Activated naive CD8-positive, alpha-beta T cell treated with anti-CD3 and anti-CD28 coated beads, Interleukin-2, amount 10 ng/mL, durations not matched to agents 7 days and 5 days (primary cell): ENCODE measurements around the gene LEMD3. TPM values are rescaled to one million over a fixed set of nuclear protein-coding genes. Genes with fewer than 3 reads are reported as not detected.

Experiments used
- ATAC-seq: fragments of 150-1000 bp; cut with Tn5 transposase; one replicate; pipeline ENCODE4 v1.10.0; 2021; ENCODE audit warnings: low read depth, moderate library complexity
- POLR2A ChIA-PET: fragments of 350-600 bp; sonication (Branson Sonifier 250); formaldehyde crosslinking; loops from one replicate; lab custom pipeline; 2021; ENCODE audit warnings: antibody characterized with exemption; lab: Charles Lee
- DNase-seq: peaks from one replicate; pipeline ENCODE4 v3.0.0; 2021
- H3K27ac Mint-ChIP-seq: one replicate; pipeline ENCODE4 v1.8.0; 2022; ENCODE audit warnings: mild to moderate bottlenecking, mixed read lengths
- H3K27me3 Mint-ChIP-seq: one replicate; pipeline ENCODE4 v1.8.0; 2022; ENCODE audit warnings: mild to moderate bottlenecking, moderate library complexity, mixed read lengths
- H3K36me3 Mint-ChIP-seq: one replicate; pipeline ENCODE4 v1.8.0; 2021; ENCODE audit warnings: mild to moderate bottlenecking, mixed read lengths
- H3K4me1 Mint-ChIP-seq: one replicate; pipeline ENCODE4 v1.8.0; 2021; ENCODE audit warnings: mixed read lengths
- H3K4me3 Mint-ChIP-seq: one replicate; pipeline ENCODE4 v1.8.0; 2022; ENCODE audit warnings: mild to moderate bottlenecking, moderate library complexity, mixed read lengths
- H3K9me3 Mint-ChIP-seq: one replicate; pipeline ENCODE4 v1.8.0; 2021; ENCODE audit warnings: mixed read lengths
- total RNA-seq, 2 experiments: library from RNA; stranded (reverse); gene quantifications; one replicate each; pipeline ENCODE4 v1.2.3, GENCODE V29; 2021

The LEMD3 gene
- total RNA-seq, 2 experiments from 2014 or later, result 46.0 to 49.6 TPM

- Mint-ChIP-seq H3K9me3 (no peaks in the 10 kb centered on the region), H3K27me3 (peaks cover 9% of the 10 kb centered on the region), H3K4me1 (peaks cover 18% of the 10 kb centered on the region), H3K27ac (no peak overlapping the region), H3K4me3 (no peak overlapping the region), H3K36me3 (no peaks in the 10 kb centered on the region)
- DNase-seq (no peak), ATAC-seq (no peak)
- POLR2A ChIA-PET, result no interaction called here
Measured at GRCh38 chr12:65152012-65152411, 17.4 kb upstream of the LEMD3 start.

- Mint-ChIP-seq H3K27me3 (peaks cover 9% of the 10 kb centered on the region), H3K27ac (no peak overlapping the region), H3K4me3 (no peak overlapping the region), H3K36me3 (no peaks in the 10 kb centered on the region), H3K9me3 (no peaks in the 10 kb centered on the region), H3K4me1 (peaks cover 18% of the 10 kb centered on the region)
- POLR2A ChIA-PET, result no interaction called here
- DNase-seq (no peak), ATAC-seq (no peak)
Measured at GRCh38 chr12:65152596-65152995, 16.8 kb upstream of the LEMD3 start.

- no peak for DNase-seq
- Mint-ChIP-seq H3K4me1 (peaks cover 14% of the 10 kb centered on the region), H3K27me3 (peaks cover 10% of the 10 kb centered on the region), H3K27ac (peak overlapping the region; percentile 76), H3K4me3 (no peak overlapping the region), H3K9me3 (no peaks in the 10 kb centered on the region), H3K36me3 (no peaks in the 10 kb centered on the region)
- ATAC-seq, result no peak
- POLR2A ChIA-PET, result interaction anchor here (1.9 to 2.2 kb wide), 2 partner anchors 12 to 14 kb away, joined by 4 to 33 read pairs; partner anchors contain the start of gene LEMD3
Measured at GRCh38 chr12:65155784-65156183, 13.6 kb upstream of the LEMD3 start.

- no peaks in the 10 kb centered on the region for H3K36me3 Mint-ChIP-seq
- POLR2A ChIA-PET, result interaction anchor here (1.0 to 2.2 kb wide), 3 partner anchors 11 to 15 kb away, joined by 4 to 33 read pairs (median 4); partner anchors contain the start of gene LEMD3
- H3K4me3 Mint-ChIP-seq, result peak overlapping the region; percentile 62
- H3K4me1 Mint-ChIP-seq, result peaks cover 14% of the 10 kb centered on the region
- peaks cover 11% of the 10 kb centered on the region for H3K27me3 Mint-ChIP-seq
- H3K27ac Mint-ChIP-seq, result peak overlapping the region; percentile 76
- no peaks in the 10 kb centered on the region for H3K9me3 Mint-ChIP-seq
- peak; percentile 80 for ATAC-seq
- no peak for DNase-seq
Measured at GRCh38 chr12:65156366-65156841, 13.0 kb upstream of the LEMD3 start.

GRCh38 chr12:65157091-65157490 lies 12.3 kb upstream of the LEMD3 start:
- no peak for DNase-seq
- POLR2A ChIA-PET, result interaction anchor here (1.0 to 2.2 kb wide), 3 partner anchors 10 to 14 kb away, joined by 4 to 33 read pairs (median 4); partner anchors contain the start of gene LEMD3
- Mint-ChIP-seq H3K9me3 (no peaks in the 10 kb centered on the region), H3K27me3 (peaks cover 11% of the 10 kb centered on the region), H3K27ac (peak overlapping the region; percentile 76), H3K36me3 (no peaks in the 10 kb centered on the region), H3K4me3 (peak overlapping the region; percentile 62), H3K4me1 (peaks cover 14% of the 10 kb centered on the region)
- no peak for ATAC-seq

GRCh38 chr12:65162609-65163008 lies 6.8 kb upstream of the LEMD3 start:
- Mint-ChIP-seq H3K36me3 (no peaks in the 10 kb centered on the region), H3K27ac (no peak overlapping the region), H3K4me1 (peaks cover 6% of the 10 kb centered on the region), H3K27me3 (peaks cover 8% of the 10 kb centered on the region), H3K9me3 (no peaks in the 10 kb centered on the region), H3K4me3 (no peak overlapping the region)
- DNase-seq, result no peak
- ATAC-seq, result no peak
- POLR2A ChIA-PET, result no interaction called here

GRCh38 chr12:65164244-65164643 lies 5.1 kb upstream of the LEMD3 start:
- no peaks in the 10 kb centered on the region for H3K9me3 Mint-ChIP-seq
- POLR2A ChIA-PET, result no interaction called here

GRCh38 chr12:65164774-65165173 lies 4.6 kb upstream of the LEMD3 start:
- Mint-ChIP-seq H3K27ac (no peak overlapping the region), H3K4me3 (no peak overlapping the region), H3K36me3 (peaks cover 2% of the 10 kb centered on the region), H3K9me3 (no peaks in the 10 kb centered on the region), H3K4me1 (peaks cover 14% of the 10 kb centered on the region), H3K27me3 (peaks cover 6% of the 10 kb centered on the region)
- DNase-seq (no peak), ATAC-seq (no peak)
- POLR2A ChIA-PET, result no interaction called here

More at GRCh38 chr12:65164244-65164643, 5.1 kb upstream of the LEMD3 start:
- H3K27me3 Mint-ChIP-seq, result peaks cover 8% of the 10 kb centered on the region
- DNase-seq (no peak), ATAC-seq (no peak)
- no peak overlapping the region for H3K27ac Mint-ChIP-seq
- H3K4me3 Mint-ChIP-seq, result no peak overlapping the region
- no peaks in the 10 kb centered on the region for H3K36me3 Mint-ChIP-seq
- peaks cover 14% of the 10 kb centered on the region for H3K4me1 Mint-ChIP-seq

GRCh38 chr12:65168681-65169319 lies 583 bp upstream of the LEMD3 start:
- peak overlapping the region; percentile 98 for H3K27ac Mint-ChIP-seq
- POLR2A ChIA-PET, result interaction anchor here (0.5 to 3.1 kb wide), 25 partner anchors 9 to 1103 kb away, joined by 3 to 33 read pairs (median 5); partner anchors contain the start of genes LLPH and TMBIM4
- H3K9me3 Mint-ChIP-seq, result no peaks in the 10 kb centered on the region
- peaks cover 19% of the 10 kb centered on the region for H3K36me3 Mint-ChIP-seq
- H3K4me1 Mint-ChIP-seq, result peaks cover 26% of the 10 kb centered on the region
- H3K27me3 Mint-ChIP-seq, result peaks cover 2% of the 10 kb centered on the region
- ATAC-seq (peak; percentile 2), DNase-seq (no peak)
- H3K4me3 Mint-ChIP-seq, result peak overlapping the region; percentile 95

- H3K4me3 Mint-ChIP-seq, result peak overlapping the region; percentile 95
- DNase-seq (peak; percentile 72), ATAC-seq (peak; percentile 45)
- POLR2A ChIA-PET, result interaction anchor here (0.6 to 3.1 kb wide), 16 partner anchors 10 to 561 kb away, joined by 3 to 33 read pairs (median 5); no protein-coding TSS in a partner anchor
- H3K4me1 Mint-ChIP-seq, result peaks cover 25% of the 10 kb centered on the region
- H3K36me3 Mint-ChIP-seq, result peaks cover 19% of the 10 kb centered on the region
- H3K9me3 Mint-ChIP-seq, result no peaks in the 10 kb centered on the region
- peak overlapping the region; percentile 88 for H3K27ac Mint-ChIP-seq
- H3K27me3 Mint-ChIP-seq, result peaks cover 2% of the 10 kb centered on the region
Measured at GRCh38 chr12:65170209-65170881, 962 bp downstream of the LEMD3 start.

GRCh38 chr12:65171073-65171472 lies 1.7 kb downstream of the LEMD3 start:
- Mint-ChIP-seq H3K9me3 (no peaks in the 10 kb centered on the region), H3K36me3 (peaks cover 19% of the 10 kb centered on the region), H3K4me3 (peak overlapping the region; percentile 95), H3K27ac (peak overlapping the region; percentile 88), H3K27me3 (peaks cover 2% of the 10 kb centered on the region), H3K4me1 (peaks cover 25% of the 10 kb centered on the region)
- POLR2A ChIA-PET, result interaction anchor here (0.6 to 2.3 kb wide), 4 partner anchors 10 to 61 kb away, joined by 3 to 5 read pairs (median 4); no protein-coding TSS in a partner anchor
- DNase-seq (no peak), ATAC-seq (no peak)

GRCh38 chr12:65171870-65172269 lies 2.5 kb downstream of the LEMD3 start:
- H3K27ac Mint-ChIP-seq, result peak overlapping the region; percentile 36
- H3K36me3 Mint-ChIP-seq, result peaks cover 19% of the 10 kb centered on the region
- H3K4me1 Mint-ChIP-seq, result peaks cover 25% of the 10 kb centered on the region
- ATAC-seq (peak; percentile 16), DNase-seq (no peak)
- H3K4me3 Mint-ChIP-seq, result peak overlapping the region; percentile 87
- H3K27me3 Mint-ChIP-seq, result peaks cover 1% of the 10 kb centered on the region
- POLR2A ChIA-PET, result interaction anchor here (0.8 to 2.3 kb wide), 4 partner anchors 9 to 60 kb away, joined by 3 to 5 read pairs (median 4); no protein-coding TSS in a partner anchor
- no peaks in the 10 kb centered on the region for H3K9me3 Mint-ChIP-seq

GRCh38 chr12:65175385-65175784 lies 6.0 kb downstream of the LEMD3 start:
- no peaks in the 10 kb centered on the region for H3K9me3 Mint-ChIP-seq
- peaks cover 16% of the 10 kb centered on the region for H3K4me1 Mint-ChIP-seq
- POLR2A ChIA-PET, result no interaction called here
- DNase-seq (no peak), ATAC-seq (no peak)
- no peak overlapping the region for H3K27ac Mint-ChIP-seq
- H3K36me3 Mint-ChIP-seq, result peaks cover 20% of the 10 kb centered on the region
- no peak overlapping the region for H3K4me3 Mint-ChIP-seq
- no peaks in the 10 kb centered on the region for H3K27me3 Mint-ChIP-seq
